A673 (cell line): ENCODE data around the gene ATP13A1. TPM values are rescaled to one million over a fixed set of nuclear protein-coding genes. Genes with fewer than 3 reads are reported as not detected.

Experiments
- BruUV-seq: library from RNA; stranded (reverse); fragments of 400-500 nt; replicated peaks from 2 replicates; lab custom pipeline; 2021; lab: Mats Ljungman, UMichigan
- CTCF ChIA-PET: fragments of 300-600 bp; sonication (Branson Sonifier 250); formaldehyde crosslinking; loops from one replicate; lab custom pipeline; 2022; ENCODE audit warnings: antibody characterized with exemption; lab: Charles Lee
- POLR2A ChIA-PET: fragments of 300-600 bp; sonication (Branson Sonifier 250); formaldehyde crosslinking; loops from one replicate; lab custom pipeline; 2022; ENCODE audit warnings: antibody characterized with exemption; ENCODE audit not compliant: low non-redundant PET; lab: Charles Lee
- DNase-seq: peaks from one replicate; pipeline ENCODE4 v3.0.0-alpha.2; 2015; ENCODE audit warnings: low spot score
- H3K27ac ChIP-seq: fragments of 200-600 bp; sonication (generic); 2 replicates; pipeline ENCODE4 v1.5.1; 2016; ENCODE audit warnings: mixed run types, low read depth, mild to moderate bottlenecking, mixed read lengths, antibody characterized with exemption, low read length; ENCODE audit not compliant: poor library complexity, severe bottlenecking
- H3K27me3 ChIP-seq: fragments of 200-600 bp; sonication (generic); replicated peaks from 2 replicates; pipeline ENCODE4 v1.6.1; 2017; ENCODE audit warnings: mixed run types, low read depth, mild to moderate bottlenecking, mixed read lengths, antibody characterized with exemption, low read length; ENCODE audit not compliant: insufficient read depth, poor library complexity
- H3K36me3 ChIP-seq: fragments of 200-600 bp; sonication (generic); 2 replicates; pipeline ENCODE4 v1.6.1; 2016; ENCODE audit warnings: mixed run types, mild to moderate bottlenecking, mixed read lengths, antibody characterized with exemption, low read length; ENCODE audit not compliant: insufficient read depth, poor library complexity, severe bottlenecking
- H3K4me1 ChIP-seq: fragments of 200-600 bp; sonication (generic); 2 replicates; pipeline ENCODE4 v1.6.1; 2017; ENCODE audit warnings: mixed run types, mild to moderate bottlenecking, mixed read lengths, antibody characterized with exemption, low read length; ENCODE audit not compliant: insufficient read depth, poor library complexity, severe bottlenecking
- H3K4me3 ChIP-seq: fragments of 200-600 bp; sonication (generic); 2 replicates; pipeline ENCODE4 v1.5.1; 2016; ENCODE audit warnings: low read depth, mixed run types, mild to moderate bottlenecking, mixed read lengths, low read length; ENCODE audit not compliant: poor library complexity, severe bottlenecking
- H3K9me3 ChIP-seq: fragments of 200-600 bp; sonication (generic); 2 replicates; pipeline ENCODE4 v1.6.1; 2016; ENCODE audit warnings: mixed run types, low read depth, mild to moderate bottlenecking, mixed read lengths, antibody characterized with exemption, low read length; ENCODE audit not compliant: poor library complexity, severe bottlenecking
- CTCF ChIP-seq: fragments of 300-800, 200-600 bp; sonication (generic); conservative IDR thresholded peaks from 2 replicates; pipeline ENCODE4 v1.5.1; 2017; ENCODE audit warnings: low read depth, mild to moderate bottlenecking, antibody characterized with exemption, low read length, moderate library complexity, mixed read lengths
- EZH2 ChIP-seq: fragments of 200-600 bp; sonication (generic); IDR thresholded peaks from 2 replicates; pipeline ENCODE4 v1.6.1; 2017; ENCODE audit warnings: borderline replicate concordance, low read depth, mild to moderate bottlenecking, mixed read lengths, antibody characterized with exemption, low read length; ENCODE audit not compliant: poor library complexity, severe bottlenecking
- intact Hi-C: fragments of 100-400 bp; cut with micrococcal nuclease; formaldehyde crosslinking; loops from one replicate; pipeline ENCODE4 v1.10.0; 2022; ENCODE audit not compliant: unreplicated experiment
- total RNA-seq: library from RNA; stranded (reverse); gene quantifications from 2 replicates; pipeline ENCODE4 v1.2.3, GENCODE V29; 2021

The ATP13A1 gene
- total RNA-seq, 1 experiment from 2014 or later: 94.4 TPM

- Histone ChIP-seq H3K27ac (no peak overlapping the region), H3K9me3 (no peaks in the 10 kb centered on the region), H3K4me3 (no peak overlapping the region), H3K4me1 (no peaks in the 10 kb centered on the region), H3K27me3 (no peaks in the 10 kb centered on the region), H3K36me3 (peaks cover 73% of the 10 kb centered on the region)
- TF ChIP-seq EZH2 (no peak), CTCF (no peak)
- DNase-seq: no peak
- intact Hi-C loops: no loop called here
- BruUV-seq: no TSS peak
- POLR2A ChIA-PET: no interaction called here
- CTCF ChIA-PET: no interaction called here
Observed at GRCh38 chr19:19651076-19651475, 12.4 kb downstream of the ATP13A1 start.

GRCh38 chr19:19650331-19650730 lies 13.1 kb downstream of the ATP13A1 start:
- Histone ChIP-seq H3K27me3 (no peaks in the 10 kb centered on the region), H3K4me3 (no peak overlapping the region), H3K4me1 (no peaks in the 10 kb centered on the region), H3K36me3 (peaks cover 69% of the 10 kb centered on the region), H3K27ac (no peak overlapping the region), H3K9me3 (no peaks in the 10 kb centered on the region)
- ChIA-PET POLR2A (no interaction called here), CTCF (no interaction called here)
- BruUV-seq: no TSS peak
- intact Hi-C loops: no loop called here
- DNase-seq: no peak
- TF ChIP-seq CTCF: no peak
- no peak for TF ChIP-seq EZH2

- POLR2A ChIA-PET: no interaction called here
- H3K9me3 ChIP-seq: no peaks in the 10 kb centered on the region
- H3K27ac ChIP-seq: no peak overlapping the region
- H3K4me3 ChIP-seq: no peak overlapping the region
- intact Hi-C loops: no loop called here
- no TSS peak for BruUV-seq
- TF ChIP-seq EZH2 (no peak), CTCF (no peak)
- no peaks in the 10 kb centered on the region for H3K27me3 ChIP-seq
- H3K36me3 ChIP-seq: peaks cover 69% of the 10 kb centered on the region
- no peaks in the 10 kb centered on the region for H3K4me1 ChIP-seq
- no peak for DNase-seq
- CTCF ChIA-PET: no interaction called here
Observed at GRCh38 chr19:19649580-19649995, 13.9 kb downstream of the ATP13A1 start.
